Inflammatory macrophage treated with lipopolysaccharide for 1 hour (primary cell): ENCODE measurements around the gene KNSTRN.

Experiments
- DNase-seq, 2 donors: peaks; one replicate each; pipeline ENCODE4 v3.0.0-alpha.2; 2020 to 2022

Gene KNSTRN

DNA sequence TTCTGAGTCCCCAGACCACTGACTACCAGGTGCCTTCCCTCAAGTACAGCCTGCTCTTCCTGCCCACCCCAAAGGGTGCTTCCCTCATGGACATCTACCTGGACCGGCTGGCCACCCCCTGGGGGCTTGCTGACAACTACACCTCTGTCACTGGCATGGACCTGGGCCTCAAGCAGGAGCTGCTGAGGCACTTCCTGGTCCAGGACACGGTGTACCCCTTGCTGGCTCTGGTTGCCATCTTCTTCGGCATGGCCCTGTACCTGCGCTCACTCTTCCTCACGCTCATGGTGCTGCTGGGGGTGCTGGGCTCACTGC lies 15.2 kb upstream of the KNSTRN start:
- no peak for DNase-seq

GRCh38 chr15:40367686-40368611 lies 14.6 kb upstream of the KNSTRN start:
- DNase-seq: peak; percentile 87 to 88

- no peak for DNase-seq
Measured at GRCh38 chr15:40368719-40369473, 13.6 kb upstream of the KNSTRN start.

- DNase-seq: no peak
Measured at GRCh38 chr15:40369474-40369869, 13.0 kb upstream of the KNSTRN start.

GRCh38 chr15:40369971-40370370 lies 12.6 kb upstream of the KNSTRN start:
- no peak for DNase-seq

DNA sequence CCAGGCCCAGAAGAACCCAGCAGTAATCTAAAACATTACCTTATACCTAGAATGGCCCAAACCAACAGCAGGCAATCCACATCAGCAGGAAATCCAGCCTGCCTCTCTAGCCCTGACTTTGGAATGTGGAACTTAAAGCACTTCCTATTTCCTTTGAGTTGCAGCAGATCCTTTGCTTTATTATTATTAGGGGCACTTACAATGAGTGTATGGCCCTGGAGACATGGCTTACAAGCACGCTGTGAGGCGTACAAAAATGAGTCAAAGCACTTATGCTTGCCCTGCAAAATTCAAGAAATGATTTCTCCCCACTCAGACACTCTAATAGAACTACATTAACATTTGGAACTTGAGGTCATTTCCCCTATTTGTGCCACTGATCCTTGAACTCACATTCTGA lies 9.5 kb upstream of the KNSTRN start:
- DNase-seq: peak; percentile 31 to 35

- no peak for DNase-seq
Measured at GRCh38 chr15:40377606-40378005, 4.9 kb upstream of the KNSTRN start.

DNA sequence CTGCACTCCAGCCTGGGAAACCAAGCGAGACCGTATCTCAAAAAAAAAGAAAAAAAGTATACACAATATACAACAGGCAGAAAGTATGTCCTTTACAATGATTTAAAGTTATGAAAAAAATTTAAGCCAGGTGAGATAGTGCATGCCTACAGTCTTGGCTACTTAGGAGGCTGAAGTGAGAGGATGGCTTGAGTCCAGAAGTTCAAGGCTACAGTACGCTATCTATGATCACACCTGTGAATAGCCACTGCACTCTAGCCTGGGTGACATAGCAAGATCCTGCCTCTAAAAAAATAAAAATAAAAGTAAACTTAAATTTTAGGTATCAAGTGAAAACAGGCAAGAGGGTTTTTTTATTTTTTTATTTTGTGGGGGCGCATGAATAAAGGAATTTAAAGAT lies 3.1 kb upstream of the KNSTRN start:
- no peak for DNase-seq

GRCh38 chr15:40379853-40380252 lies 2.7 kb upstream of the KNSTRN start:
- peak; percentile 82 to 94 for DNase-seq

GRCh38 chr15:40380636-40381035 lies 1.9 kb upstream of the KNSTRN start:
- no peak for DNase-seq

GRCh38 chr15:40381818-40382529 lies 547 bp upstream of the KNSTRN start:
- DNase-seq: no peak

DNA sequence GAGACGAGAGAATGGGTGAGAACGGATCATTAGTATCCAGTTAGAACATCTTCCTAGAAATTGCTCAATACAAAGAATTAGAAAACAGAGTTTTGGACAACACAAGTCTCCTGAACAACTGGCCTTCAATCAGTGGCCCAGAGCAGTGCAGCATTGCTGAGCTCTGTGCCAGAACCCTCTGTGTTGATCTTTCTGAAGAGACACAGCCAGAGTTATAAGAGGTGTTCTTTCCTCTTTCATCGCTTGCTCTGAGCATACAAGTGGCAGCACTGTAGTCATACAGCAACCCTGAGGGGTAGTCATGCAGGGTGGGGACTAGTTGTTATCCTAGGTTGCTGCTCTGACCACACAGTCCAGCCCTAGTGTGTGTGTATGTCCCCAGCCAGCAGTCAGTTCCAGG lies 4.0 kb downstream of the KNSTRN start:
- no peak for DNase-seq

DNA sequence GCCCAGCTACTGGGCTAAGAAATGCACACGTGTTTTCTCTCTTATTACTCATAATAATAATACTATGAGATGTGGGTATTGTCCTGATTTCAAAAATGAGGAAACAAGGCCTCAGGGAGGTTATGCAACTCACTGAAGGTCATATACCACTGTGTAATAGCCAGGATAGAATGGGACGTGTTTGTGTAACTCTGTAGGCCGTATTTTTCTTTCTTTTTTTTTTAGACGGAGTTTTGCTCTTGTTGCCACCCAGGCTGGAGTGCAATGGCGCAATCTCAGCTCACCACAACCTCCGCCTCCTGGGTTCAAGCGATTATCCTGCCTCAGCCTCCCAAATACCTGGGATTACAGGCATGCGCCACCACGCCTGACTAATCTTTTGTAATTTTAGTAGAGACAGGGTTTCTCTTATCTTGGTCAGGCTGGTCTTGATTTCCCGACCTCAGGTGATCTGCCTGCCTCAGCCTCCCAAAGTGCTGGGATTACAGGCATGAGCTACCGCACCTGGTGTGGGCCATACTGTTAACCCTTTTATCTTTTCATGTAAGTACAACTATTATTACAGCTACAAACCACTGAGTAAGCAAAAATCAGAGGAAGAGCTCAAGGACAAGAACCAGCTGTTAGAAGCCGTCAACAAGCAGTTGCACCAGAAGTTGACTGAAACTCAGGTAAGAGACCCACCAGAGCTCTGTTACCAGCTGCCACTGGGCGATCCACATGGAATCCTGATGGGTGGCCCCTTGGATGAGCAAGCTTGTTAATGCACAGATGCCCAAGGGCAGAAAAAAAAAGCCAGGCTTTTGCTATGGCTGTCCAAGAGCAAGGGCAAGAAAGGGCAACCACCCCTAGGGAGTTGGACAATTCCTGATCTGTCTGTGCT lies 6.7 kb downstream of the KNSTRN start:
- peak; percentile 89 to 96 for DNase-seq

GRCh38 chr15:40389824-40390595 lies 7.5 kb downstream of the KNSTRN start:
- no peak for DNase-seq

DNA sequence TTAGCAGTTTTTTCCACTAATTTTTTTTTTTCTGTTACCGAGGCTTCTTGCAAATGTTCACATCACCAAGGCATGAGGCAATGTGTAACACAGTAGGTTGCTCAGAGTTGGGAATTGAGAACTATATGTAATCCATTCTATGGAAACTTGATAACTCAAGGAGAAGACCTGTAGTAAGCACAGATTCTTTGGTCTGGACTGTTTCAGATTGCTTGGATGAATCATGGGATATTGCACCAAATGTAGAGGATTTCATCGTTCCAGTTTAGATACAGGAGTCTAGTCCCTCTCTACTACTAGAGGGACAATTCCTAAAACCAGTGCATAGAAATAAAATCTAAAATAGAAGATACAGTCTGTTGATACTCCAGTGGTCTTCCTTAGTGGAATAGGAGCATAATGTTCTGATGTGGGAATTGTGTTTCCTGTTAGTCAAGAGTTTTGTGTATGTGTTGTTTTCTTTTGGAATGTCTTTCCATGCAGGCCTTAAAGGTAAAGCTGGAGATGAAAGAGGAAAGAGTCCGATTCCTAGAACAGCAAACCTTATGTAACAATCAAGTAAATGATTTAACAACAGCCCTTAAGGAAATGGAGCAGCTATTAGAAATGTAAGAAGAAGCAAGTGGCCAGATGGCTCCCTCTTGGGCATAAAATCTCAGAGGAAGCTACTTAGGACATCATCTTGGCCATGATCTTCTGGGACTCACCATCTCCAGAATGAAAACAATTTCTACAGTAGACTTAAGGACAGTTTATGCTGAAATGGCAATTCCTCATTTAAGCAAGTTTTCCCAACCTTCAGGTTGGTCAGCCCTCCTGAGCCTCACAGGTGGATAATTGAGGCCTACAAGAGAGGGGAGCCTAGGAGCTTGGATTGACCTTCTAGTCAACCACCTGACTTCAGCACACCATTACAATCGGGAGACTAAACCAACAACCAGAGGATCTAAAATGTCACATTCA lies 10.7 kb downstream of the KNSTRN start:
- no peak for DNase-seq

GRCh38 chr15:40397688-40398412 lies 15.3 kb downstream of the KNSTRN start:
- no peak for DNase-seq

DNA sequence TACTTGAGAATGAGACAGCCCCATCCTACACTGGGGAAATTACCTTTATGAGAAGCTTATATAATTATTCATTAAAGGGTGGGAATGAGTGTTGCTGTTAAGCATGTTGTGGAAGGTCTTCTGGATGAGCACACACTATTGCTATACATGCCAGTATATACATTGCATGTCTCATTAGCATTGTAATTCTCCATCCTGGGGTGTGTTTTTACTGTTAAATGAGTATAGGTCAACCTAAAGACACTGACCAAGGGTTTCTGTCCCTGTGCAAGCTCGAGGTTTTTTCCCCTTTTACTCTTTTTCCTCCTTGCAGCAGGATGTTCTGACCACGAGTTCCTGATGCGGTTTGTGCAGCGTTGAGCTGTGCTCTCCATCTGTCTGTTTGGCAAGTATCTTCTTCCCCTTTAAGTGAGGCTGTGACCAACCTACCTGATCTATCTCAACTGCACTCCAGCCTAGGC lies 15.9 kb downstream of the KNSTRN start:
- DNase-seq: peak; percentile 75 to 76

DNA sequence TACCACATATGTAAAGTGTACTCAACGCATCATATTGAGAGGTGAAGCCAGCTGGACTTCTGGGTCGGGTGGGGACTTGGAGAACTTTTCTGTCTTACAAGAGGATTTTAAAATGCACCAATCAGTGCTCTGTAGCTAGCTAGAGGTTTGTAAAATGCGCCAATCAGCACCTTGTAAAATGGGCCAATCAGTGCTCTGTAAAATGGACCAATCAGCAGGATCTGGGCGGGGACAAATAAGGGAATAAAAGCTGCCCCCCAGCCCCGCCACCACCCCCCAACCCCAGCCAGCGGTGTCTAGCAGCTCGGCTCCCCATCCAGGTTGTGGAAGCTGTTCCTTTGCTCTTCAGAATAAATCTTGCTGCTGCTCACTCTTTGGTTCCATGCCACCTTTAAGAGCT lies 16.8 kb downstream of the KNSTRN start:
- DNase-seq: no peak

GRCh38 chr15:40405501-40406381 lies 23.2 kb downstream of the KNSTRN start, which contains the start of gene IVD:
IVD (plus strand) TSS chr15:40405795; CDS start chr15:40405828, 33 bp downstream.
- DNase-seq: peak; percentile 94
